NB4 (cell line): ENCODE measurements around the gene DENND6A.

ENCODE experiments used
- CTCF ChIP-seq: IDR thresholded peaks from one replicate; pipeline ENCODE4 v1.5.1; 2012; ENCODE audit warnings: low read depth, low read length
- MYC ChIP-seq: IDR thresholded peaks from 2 replicates; pipeline ENCODE4 v1.6.1; 2011; ENCODE audit warnings: low read depth, low read length

DNA sequence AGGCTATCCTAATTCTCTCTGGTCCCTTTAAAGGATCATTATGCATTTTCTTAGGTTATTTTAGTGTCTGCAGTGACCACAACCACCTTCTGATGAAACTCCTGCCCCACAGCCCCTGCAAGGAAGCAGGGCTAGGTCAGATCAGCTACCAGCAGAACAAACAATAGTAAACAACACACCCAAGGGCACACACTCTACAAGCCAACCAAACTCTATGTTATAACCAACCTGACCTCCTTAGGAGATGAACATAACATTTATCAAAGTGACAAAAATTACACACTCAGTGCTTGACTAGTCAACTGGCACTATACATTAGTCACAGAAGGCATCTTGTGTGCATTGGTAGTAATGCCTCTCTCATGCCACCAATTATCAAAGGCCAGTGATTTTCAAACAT, 17.3 kb downstream of the DENND6A start:
- TF ChIP-seq CTCF (no peak), MYC (no peak)
